ENCODE measurements around the gene AJUBA. TPM values are rescaled to one million over a fixed set of nuclear protein-coding genes. Genes with fewer than 3 reads are reported as not detected.

The AJUBA gene
- total RNA-seq, 1 donor from 2014 or later: 33.1 TPM

GRCh38 chr14:22995889-22996625 lies 13.7 kb upstream of the AJUBA start:
- no peaks in the 10 kb centered on the region for H3K9me3 Mint-ChIP-seq
- no peak overlapping the region for H3K4me3 Mint-ChIP-seq
- DNase-seq (ENCODE audit: low read depth, low spot score): no peak
- TF ChIP-seq CTCF (conservative IDR thresholded peaks at IDR 0.05): no peak
- H3K27me3 Mint-ChIP-seq (ENCODE audit: low read depth): no peaks in the 10 kb centered on the region
- H3K4me1 Mint-ChIP-seq: peaks cover 6% of the 10 kb centered on the region
- H3K27ac Mint-ChIP-seq (ENCODE audit: unreplicated experiment): no peak overlapping the region
- no peaks in the 10 kb centered on the region for H3K36me3 Mint-ChIP-seq (ENCODE audit: low read depth)

- no peaks in the 10 kb centered on the region for H3K36me3 Mint-ChIP-seq (ENCODE audit: low read depth)
- no peak overlapping the region for H3K27ac Mint-ChIP-seq (ENCODE audit: unreplicated experiment)
- DNase-seq (ENCODE audit: low read depth, low spot score): no peak
- peak; percentile 60 for TF ChIP-seq CTCF (conservative IDR thresholded peaks at IDR 0.05)
- H3K27me3 Mint-ChIP-seq (ENCODE audit: low read depth): no peaks in the 10 kb centered on the region
- peaks cover 6% of the 10 kb centered on the region for H3K4me1 Mint-ChIP-seq
- H3K4me3 Mint-ChIP-seq: no peak overlapping the region
- H3K9me3 Mint-ChIP-seq: no peaks in the 10 kb centered on the region
Observed at GRCh38 chr14:22994762-22995275, 12.5 kb upstream of the AJUBA start.

- H3K27ac Mint-ChIP-seq (ENCODE audit: unreplicated experiment): peak overlapping the region; percentile 80
- H3K9me3 Mint-ChIP-seq: no peaks in the 10 kb centered on the region
- TF ChIP-seq CTCF (conservative IDR thresholded peaks at IDR 0.05): no peak
- H3K4me3 Mint-ChIP-seq: no peak overlapping the region
- peaks cover 6% of the 10 kb centered on the region for H3K4me1 Mint-ChIP-seq
- no peak for DNase-seq (ENCODE audit: low read depth, low spot score)
- no peaks in the 10 kb centered on the region for H3K27me3 Mint-ChIP-seq (ENCODE audit: low read depth)
- H3K36me3 Mint-ChIP-seq (ENCODE audit: low read depth): no peaks in the 10 kb centered on the region
Observed at GRCh38 chr14:22993517-22993916, 11.2 kb upstream of the AJUBA start.

- Mint-ChIP-seq H3K4me1 (peaks cover 6% of the 10 kb centered on the region), H3K27ac (ENCODE audit: unreplicated experiment) (no peak overlapping the region), H3K9me3 (no peaks in the 10 kb centered on the region), H3K27me3 (ENCODE audit: low read depth) (no peaks in the 10 kb centered on the region), H3K36me3 (ENCODE audit: low read depth) (no peaks in the 10 kb centered on the region), H3K4me3 (no peak overlapping the region)
- no peak for DNase-seq (ENCODE audit: low read depth, low spot score)
- TF ChIP-seq CTCF (conservative IDR thresholded peaks at IDR 0.05): no peak
Observed at GRCh38 chr14:22991852-22992251, 9.5 kb upstream of the AJUBA start.

- no peaks in the 10 kb centered on the region for H3K4me1 Mint-ChIP-seq
- H3K36me3 Mint-ChIP-seq (ENCODE audit: low read depth): no peaks in the 10 kb centered on the region
- no peak overlapping the region for H3K27ac Mint-ChIP-seq (ENCODE audit: unreplicated experiment)
- no peak for DNase-seq (ENCODE audit: low read depth, low spot score)
- no peak overlapping the region for H3K4me3 Mint-ChIP-seq
- no peak for TF ChIP-seq CTCF (conservative IDR thresholded peaks at IDR 0.05)
- H3K27me3 Mint-ChIP-seq (ENCODE audit: low read depth): no peaks in the 10 kb centered on the region
- no peaks in the 10 kb centered on the region for H3K9me3 Mint-ChIP-seq
Observed at GRCh38 chr14:22987291-22987690, 4.9 kb upstream of the AJUBA start.

All from neural crest cell (in vitro differentiated cells).